T follicular helper cell (primary cell): ENCODE results near the gene APOBEC2.

ENCODE experiments used
- DNase-seq: peaks from one replicate; pipeline ENCODE4 v3.0.0-alpha.2; 2020; ENCODE audit warnings: low read depth

The APOBEC2 gene

GRCh38 chr6:41085182-41085581 lies 32.2 kb downstream of the APOBEC2 start:
- DNase-seq: no peak

GRCh38 chr6:41088451-41088850 lies 35.4 kb downstream of the APOBEC2 start:
- DNase-seq: no peak

DNA sequence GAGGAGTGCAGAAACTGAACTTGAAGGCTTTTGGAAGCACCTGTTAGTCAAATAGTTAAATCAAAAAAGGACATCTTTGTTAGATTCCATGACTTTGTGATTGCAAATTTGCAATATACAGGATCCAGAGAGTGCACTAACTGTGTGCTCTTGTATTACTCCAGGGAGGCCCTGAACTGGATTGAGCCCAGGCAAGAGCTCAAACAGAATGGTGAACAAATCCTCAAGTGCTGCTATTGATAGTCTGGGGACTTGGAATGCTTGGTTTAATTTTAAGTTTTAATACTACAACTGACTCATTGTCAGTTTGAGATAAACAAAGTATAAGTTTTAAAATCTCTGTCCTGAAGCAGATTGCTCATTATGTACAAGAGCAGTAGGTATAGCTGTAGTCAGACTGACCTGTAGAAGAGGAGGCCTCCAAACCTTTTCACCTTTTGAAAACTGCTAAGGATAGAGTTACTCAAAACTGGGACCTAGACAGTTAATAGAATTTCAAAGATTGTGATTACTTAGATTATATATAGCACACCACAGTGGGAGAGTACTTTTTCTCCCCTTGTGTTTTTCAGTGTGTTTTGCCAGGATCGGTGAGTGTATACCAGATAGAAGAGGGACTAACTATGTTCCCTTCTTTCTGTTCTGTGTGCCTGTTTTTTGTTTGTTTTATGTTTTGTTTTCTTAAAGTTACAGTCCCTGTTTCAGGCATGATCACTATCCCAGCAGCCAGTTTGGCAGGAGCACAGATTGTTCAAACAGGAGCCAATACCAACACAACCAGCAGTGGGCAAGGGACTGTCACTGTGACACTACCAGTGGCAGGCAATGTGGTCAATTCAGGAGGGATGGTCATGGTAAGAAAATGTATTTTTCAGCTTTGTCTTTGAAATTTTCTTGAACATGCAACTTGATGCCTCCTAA lies 38.1 kb downstream of the APOBEC2 start:
- no peak for DNase-seq

GRCh38 chr6:41092421-41093140 lies 39.6 kb downstream of the APOBEC2 start:
- no peak for DNase-seq

DNA sequence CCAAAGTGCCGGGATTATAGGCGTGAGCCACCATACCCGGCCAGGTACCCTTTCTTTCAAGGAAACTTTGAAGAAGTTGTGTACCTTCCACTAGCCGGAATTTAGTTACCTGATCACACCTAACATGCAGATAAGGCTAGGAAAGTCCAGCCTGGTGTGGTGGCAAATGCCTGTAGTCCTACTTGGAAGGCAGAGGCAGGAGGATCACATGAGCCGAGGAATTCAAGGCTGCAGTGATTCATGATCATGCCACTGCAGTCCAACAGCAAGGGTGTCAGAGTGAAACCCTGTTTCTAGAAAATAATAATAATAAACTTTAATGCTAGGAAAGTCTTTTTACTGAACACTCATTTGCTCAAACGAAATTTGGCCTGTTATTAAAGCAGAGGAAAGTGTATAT lies 40.7 kb downstream of the APOBEC2 start:
- no peak for DNase-seq

- no peak for DNase-seq
Observed at GRCh38 chr6:41097467-41098090, 44.6 kb downstream of the APOBEC2 start.

- no peak for DNase-seq
Observed at GRCh38 chr6:41098366-41098765, 45.4 kb downstream of the APOBEC2 start.

DNA sequence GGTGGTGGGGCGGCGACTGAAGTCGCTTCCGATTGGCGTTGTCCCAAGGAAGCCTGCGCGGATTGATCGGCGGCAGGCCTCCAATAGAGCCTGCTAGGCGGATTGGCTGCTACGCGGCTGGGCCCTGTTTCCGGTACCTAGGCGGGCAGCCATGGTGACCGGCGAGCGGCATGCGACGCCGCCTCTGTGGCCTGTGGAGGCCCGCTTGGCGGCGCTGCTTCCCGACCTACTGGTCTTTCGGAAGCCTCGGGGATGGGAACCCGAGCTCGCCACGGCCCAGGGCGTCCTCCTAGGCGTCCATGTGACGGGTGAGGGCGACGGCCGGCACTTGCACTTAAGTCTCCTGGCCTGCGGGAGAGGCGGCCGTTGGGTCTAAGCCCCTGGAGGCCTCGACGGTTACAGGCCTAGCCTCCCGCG lies 47.9 kb downstream of the APOBEC2 start:
- no peak for DNase-seq

- DNase-seq: no peak
Observed at GRCh38 chr6:41103847-41104246, 50.8 kb downstream of the APOBEC2 start.

DNA sequence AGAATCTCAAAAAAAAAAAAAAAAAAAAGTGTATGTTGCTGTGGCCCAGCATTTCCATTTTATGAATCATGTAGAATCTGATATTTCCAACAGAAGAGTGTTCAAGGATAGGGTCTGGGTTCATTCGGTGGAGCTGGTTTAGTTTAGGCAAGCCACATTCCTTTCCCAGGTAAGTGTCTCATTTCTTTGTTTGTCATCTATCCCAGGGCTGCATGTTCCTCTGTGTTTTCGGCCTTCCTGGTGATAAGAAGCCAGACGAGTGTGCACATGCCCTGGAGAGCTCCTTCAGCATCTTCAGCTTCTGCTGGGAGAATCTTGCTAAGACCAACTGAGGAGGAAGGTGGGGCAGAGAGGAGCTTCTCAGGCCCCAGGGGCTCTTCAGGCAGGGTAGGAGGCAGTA lies 58.0 kb downstream of the APOBEC2 start:
- DNase-seq: no peak
